Measurements from ENCODE around the gene UQCRHL. TPM values are rescaled to one million over a fixed set of nuclear protein-coding genes. Genes with fewer than 3 reads are reported as not detected.
A peak's percentile ranks its signal among the peaks of the same experiment; 100 is the strongest.
"Not testable (repeated sequence)": the region's sequence is repeated elsewhere in the genome, so short reads cannot be mapped to it uniquely, and the experiment has no call there.

UQCRHL gene
- total RNA-seq, 1 donor from 2014 or later: 4.7 TPM

DNA sequence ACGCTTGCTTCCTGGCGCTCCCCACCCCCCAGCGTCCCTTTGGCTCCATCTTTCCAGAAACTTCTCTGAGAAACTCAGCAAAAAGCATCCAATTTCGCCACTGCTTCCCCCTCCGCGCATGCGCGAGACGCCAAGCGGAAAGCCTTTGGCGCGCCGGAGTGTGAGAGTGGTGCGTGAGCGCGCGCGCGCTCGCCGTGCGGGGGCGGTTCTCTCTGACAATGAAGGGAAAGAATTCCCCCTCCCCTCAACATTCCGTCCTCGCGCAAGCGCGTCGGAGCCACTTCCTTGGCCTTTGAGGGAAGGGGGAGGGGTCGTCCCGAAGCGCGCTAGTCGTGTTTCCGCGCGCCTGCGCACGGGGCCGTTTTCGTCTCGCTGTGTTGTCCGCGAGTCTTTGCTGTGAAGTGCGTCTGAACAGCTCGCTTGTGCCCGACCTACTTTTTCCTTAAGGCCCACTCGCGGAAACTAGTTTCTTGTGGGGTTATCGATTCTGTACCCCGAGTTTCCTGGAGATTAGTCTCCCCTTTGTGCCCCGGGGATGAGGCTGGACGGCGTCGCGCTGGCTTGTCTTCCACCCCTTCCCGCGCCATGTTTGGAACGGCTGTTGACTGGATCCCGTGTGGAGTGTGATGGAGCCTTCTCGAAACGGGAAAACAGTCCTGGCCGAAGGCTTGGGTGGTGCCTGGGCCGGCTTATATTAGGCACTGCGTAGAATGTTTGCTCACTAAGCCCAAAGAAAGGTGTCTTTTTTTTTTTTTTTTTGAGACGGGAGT lies 28.5 kb upstream of the UQCRHL start:
- H3K4me1 ChIP-seq (ENCODE audit: control insufficient read depth in 3 of 3, insufficient read depth in 3 of 3, low read length in 3 of 3): peaks cover 3 to 16% (median 6%) of the 10 kb centered on the region in 3 donors
- H3K36me3 ChIP-seq (ENCODE audit: control insufficient read depth in 3 of 3, insufficient read depth in 3 of 3, low read length in 3 of 3): peaks cover 0 to 2% (median 0%) of the 10 kb centered on the region in 3 donors
- peak overlapping the region; percentile 100 for H3K27ac ChIP-seq (ENCODE audit: low read depth, low read length)
- H3K9me3 ChIP-seq (ENCODE audit: control insufficient read depth in 3 of 3, low read length in 3 of 3): no peaks in the 10 kb centered on the region
- no peaks in the 10 kb centered on the region for H3K27me3 ChIP-seq (ENCODE audit: control insufficient read depth in 3 of 3, insufficient read depth in 3 of 3, low read length in 3 of 3)
- peak overlapping the region; percentile 99 to 100 (median 99) for H3K9ac ChIP-seq (ENCODE audit: low read depth in 1 of 3, low read length in 3 of 3)
- peak overlapping the region; percentile 77 to 95 (median 93) for H3K4me3 ChIP-seq (ENCODE audit: low read length in 3 of 3)

- H3K4me3 ChIP-seq (ENCODE audit: low read length in 3 of 3): peak overlapping the region; percentile 77 to 95 (median 93)
- H3K4me1 ChIP-seq (ENCODE audit: control insufficient read depth in 3 of 3, insufficient read depth in 3 of 3, low read length in 3 of 3): peaks cover 3 to 16% (median 6%) of the 10 kb centered on the region in 3 donors
- peaks cover 0 to 2% (median 0%) of the 10 kb centered on the region in 3 donors for H3K36me3 ChIP-seq (ENCODE audit: control insufficient read depth in 3 of 3, insufficient read depth in 3 of 3, low read length in 3 of 3)
- no peaks in the 10 kb centered on the region for H3K9me3 ChIP-seq (ENCODE audit: control insufficient read depth in 3 of 3, low read length in 3 of 3)
- peak overlapping the region; percentile 99 to 100 (median 99) for H3K9ac ChIP-seq (ENCODE audit: low read depth in 1 of 3, low read length in 3 of 3)
- no peaks in the 10 kb centered on the region for H3K27me3 ChIP-seq (ENCODE audit: control insufficient read depth in 3 of 3, insufficient read depth in 3 of 3, low read length in 3 of 3)
- peak overlapping the region; percentile 100 for H3K27ac ChIP-seq (ENCODE audit: low read depth, low read length)
Observed at GRCh38 chr1:15835205-15835740, 27.8 kb upstream of the UQCRHL start.

- peaks cover 3 to 16% (median 6%) of the 10 kb centered on the region in 3 donors for H3K4me1 ChIP-seq (ENCODE audit: control insufficient read depth in 3 of 3, insufficient read depth in 3 of 3, low read length in 3 of 3)
- H3K9ac ChIP-seq (ENCODE audit: low read depth in 1 of 3, low read length in 3 of 3): peak overlapping the region; percentile 99 to 100 (median 99)
- no peaks in the 10 kb centered on the region for H3K27me3 ChIP-seq (ENCODE audit: control insufficient read depth in 3 of 3, insufficient read depth in 3 of 3, low read length in 3 of 3)
- H3K9me3 ChIP-seq (ENCODE audit: control insufficient read depth in 3 of 3, low read length in 3 of 3): no peaks in the 10 kb centered on the region
- peaks cover 0 to 2% (median 0%) of the 10 kb centered on the region in 3 donors for H3K36me3 ChIP-seq (ENCODE audit: control insufficient read depth in 3 of 3, insufficient read depth in 3 of 3, low read length in 3 of 3)
- H3K4me3 ChIP-seq (ENCODE audit: low read length in 3 of 3): peak overlapping the region; percentile 77 to 95 (median 93)
- peak overlapping the region; percentile 100 for H3K27ac ChIP-seq (ENCODE audit: low read depth, low read length)
Observed at GRCh38 chr1:15834406-15835204, 27.2 kb upstream of the UQCRHL start.

DNA sequence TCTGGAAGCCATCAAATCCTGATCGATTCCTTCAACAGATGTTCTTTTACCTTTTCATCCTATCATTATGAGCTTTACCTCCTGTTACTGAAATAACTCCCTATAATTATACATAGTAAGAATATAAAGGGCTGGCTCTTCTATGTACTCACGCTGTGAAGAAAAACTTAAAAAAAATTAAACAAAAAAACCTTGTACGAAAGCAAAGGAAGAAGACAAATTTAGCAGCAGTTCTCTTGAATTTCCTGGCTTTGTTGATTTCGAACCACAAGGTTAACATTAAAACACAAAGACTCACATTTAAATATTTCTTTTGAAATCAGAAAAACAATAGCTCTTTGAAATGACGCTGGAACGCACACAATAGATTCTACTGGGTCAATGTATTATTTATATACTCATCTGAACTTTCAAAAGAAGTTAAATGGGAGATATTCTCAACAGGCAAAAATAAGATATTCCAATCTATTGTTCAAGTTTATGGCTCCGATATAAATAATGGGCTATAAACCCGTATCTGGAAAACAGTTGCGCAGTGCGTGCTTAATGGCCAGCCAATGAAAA lies 26.5 kb upstream of the UQCRHL start:
- no peaks in the 10 kb centered on the region for H3K27me3 ChIP-seq (ENCODE audit: control insufficient read depth in 3 of 3, insufficient read depth in 3 of 3, low read length in 3 of 3)
- H3K9ac ChIP-seq (ENCODE audit: low read depth in 1 of 3, low read length in 3 of 3): peak overlapping the region; percentile 98 to 100 (median 99)
- peak overlapping the region; percentile 77 to 95 (median 93) for H3K4me3 ChIP-seq (ENCODE audit: low read length in 3 of 3)
- H3K36me3 ChIP-seq (ENCODE audit: control insufficient read depth in 3 of 3, insufficient read depth in 3 of 3, low read length in 3 of 3): peaks cover 0 to 2% (median 0%) of the 10 kb centered on the region in 3 donors
- no peaks in the 10 kb centered on the region for H3K9me3 ChIP-seq (ENCODE audit: control insufficient read depth in 3 of 3, low read length in 3 of 3)
- peaks cover 3 to 16% (median 6%) of the 10 kb centered on the region in 3 donors for H3K4me1 ChIP-seq (ENCODE audit: control insufficient read depth in 3 of 3, insufficient read depth in 3 of 3, low read length in 3 of 3)
- peak overlapping the region; percentile 100 for H3K27ac ChIP-seq (ENCODE audit: low read depth, low read length)

DNA sequence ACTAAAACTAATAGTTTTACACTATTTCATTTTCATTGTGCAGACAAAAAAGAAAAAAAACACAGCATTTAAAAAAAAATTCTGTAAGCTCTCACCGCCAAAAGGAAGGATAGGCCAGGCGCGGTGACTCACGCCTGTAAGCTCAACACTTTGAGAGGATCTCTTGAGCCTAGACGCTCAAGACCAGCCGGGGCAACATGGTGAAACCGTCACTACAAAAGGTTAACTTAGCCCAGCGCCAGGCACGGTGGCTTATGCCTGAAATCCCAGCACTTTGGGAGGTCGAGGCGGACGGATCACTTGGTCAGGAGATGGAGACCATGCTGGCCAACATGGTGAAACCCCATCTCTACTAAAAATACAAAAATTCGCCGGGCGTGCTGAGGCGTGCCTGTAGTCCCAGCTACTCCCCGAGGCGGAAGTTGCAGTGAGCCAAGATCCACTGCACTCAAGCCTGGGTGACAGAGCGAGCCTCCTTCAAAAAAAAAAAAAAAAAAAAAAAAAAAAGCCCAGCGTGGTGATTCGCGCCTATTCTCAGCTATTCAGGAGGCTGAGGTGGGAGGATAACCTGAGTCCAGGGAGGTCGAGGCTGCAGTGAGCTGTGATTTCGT lies 25.7 kb upstream of the UQCRHL start:
- peak overlapping the region; percentile 100 for H3K27ac ChIP-seq (ENCODE audit: low read depth, low read length)
- peaks cover 0 to 2% (median 0%) of the 10 kb centered on the region in 3 donors for H3K36me3 ChIP-seq (ENCODE audit: control insufficient read depth in 3 of 3, insufficient read depth in 3 of 3, low read length in 3 of 3)
- H3K9ac ChIP-seq (ENCODE audit: low read depth in 1 of 3, low read length in 3 of 3): peak overlapping the region; percentile 98 to 100 (median 99)
- peaks cover 3 to 16% (median 6%) of the 10 kb centered on the region in 3 donors for H3K4me1 ChIP-seq (ENCODE audit: control insufficient read depth in 3 of 3, insufficient read depth in 3 of 3, low read length in 3 of 3)
- no peaks in the 10 kb centered on the region for H3K27me3 ChIP-seq (ENCODE audit: control insufficient read depth in 3 of 3, insufficient read depth in 3 of 3, low read length in 3 of 3)
- peak overlapping the region; percentile 77 to 95 (median 93) for H3K4me3 ChIP-seq (ENCODE audit: low read length in 3 of 3)
- H3K9me3 ChIP-seq (ENCODE audit: control insufficient read depth in 3 of 3, low read length in 3 of 3): no peaks in the 10 kb centered on the region

GRCh38 chr1:15830258-15830657 lies 22.8 kb upstream of the UQCRHL start:
- Histone ChIP-seq H3K4me1 (ENCODE audit: control insufficient read depth in 3 of 3, insufficient read depth in 3 of 3, low read length in 3 of 3) (peaks cover 3 to 13% (median 7%) of the 10 kb centered on the region in 3 donors), H3K9ac (ENCODE audit: low read depth in 1 of 3, low read length in 3 of 3) (no peak overlapping the region), H3K27me3 (ENCODE audit: control insufficient read depth in 3 of 3, insufficient read depth in 3 of 3, low read length in 3 of 3) (no peaks in the 10 kb centered on the region), H3K4me3 (ENCODE audit: low read length in 3 of 3) (no peak overlapping the region), H3K36me3 (ENCODE audit: control insufficient read depth in 3 of 3, insufficient read depth in 3 of 3, low read length in 3 of 3) (peaks cover 0 to 2% (median 0%) of the 10 kb centered on the region in 3 donors), H3K27ac (ENCODE audit: low read depth, low read length) (peak overlapping the region; percentile 36), H3K9me3 (ENCODE audit: control insufficient read depth in 3 of 3, low read length in 3 of 3) (no peaks in the 10 kb centered on the region)

- not testable (repeated sequence) for H3K27me3 ChIP-seq (ENCODE audit: control insufficient read depth in 3 of 3, insufficient read depth in 3 of 3, low read length in 3 of 3); H3K36me3 ChIP-seq (ENCODE audit: control insufficient read depth in 3 of 3, insufficient read depth in 3 of 3, low read length in 3 of 3)
Observed at GRCh38 chr1:15828931-15829330, 21.5 kb upstream of the UQCRHL start.

GRCh38 chr1:15827567-15827966 lies 20.1 kb upstream of the UQCRHL start:
- H3K4me3 ChIP-seq (ENCODE audit: low read length in 3 of 3); H3K36me3 ChIP-seq (ENCODE audit: control insufficient read depth in 3 of 3, insufficient read depth in 3 of 3, low read length in 3 of 3); H3K27me3 ChIP-seq (ENCODE audit: control insufficient read depth in 3 of 3, insufficient read depth in 3 of 3, low read length in 3 of 3); H3K9ac ChIP-seq (ENCODE audit: low read depth in 1 of 3, low read length in 3 of 3); H3K27ac ChIP-seq (ENCODE audit: low read depth, low read length); H3K4me1 ChIP-seq (ENCODE audit: control insufficient read depth in 3 of 3, insufficient read depth in 3 of 3, low read length in 3 of 3); H3K9me3 ChIP-seq (ENCODE audit: control insufficient read depth in 3 of 3, low read length in 3 of 3): not testable (repeated sequence)

More at GRCh38 chr1:15828931-15829330, 21.5 kb upstream of the UQCRHL start:
- H3K27ac ChIP-seq (ENCODE audit: low read depth, low read length); H3K9ac ChIP-seq (ENCODE audit: low read depth in 1 of 3, low read length in 3 of 3); H3K4me1 ChIP-seq (ENCODE audit: control insufficient read depth in 3 of 3, insufficient read depth in 3 of 3, low read length in 3 of 3); H3K4me3 ChIP-seq (ENCODE audit: low read length in 3 of 3); H3K9me3 ChIP-seq (ENCODE audit: control insufficient read depth in 3 of 3, low read length in 3 of 3): not testable (repeated sequence)

GRCh38 chr1:15826810-15827507 lies 19.5 kb upstream of the UQCRHL start:
- H3K36me3 ChIP-seq (ENCODE audit: control insufficient read depth in 3 of 3, insufficient read depth in 3 of 3, low read length in 3 of 3): peaks cover 0 to 2% (median 0%) of the 10 kb centered on the region in 3 donors
- no peak overlapping the region for H3K4me3 ChIP-seq (ENCODE audit: low read length in 3 of 3)
- no peak overlapping the region for H3K27ac ChIP-seq (ENCODE audit: low read depth, low read length)
- H3K4me1 ChIP-seq (ENCODE audit: control insufficient read depth in 3 of 3, insufficient read depth in 3 of 3, low read length in 3 of 3): peaks cover 0 to 3% (median 3%) of the 10 kb centered on the region in 3 donors
- H3K27me3 ChIP-seq (ENCODE audit: control insufficient read depth in 3 of 3, insufficient read depth in 3 of 3, low read length in 3 of 3): no peaks in the 10 kb centered on the region
- no peaks in the 10 kb centered on the region for H3K9me3 ChIP-seq (ENCODE audit: control insufficient read depth in 3 of 3, low read length in 3 of 3)
- H3K9ac ChIP-seq (ENCODE audit: low read depth in 1 of 3, low read length in 3 of 3): no peak overlapping the region

Data from skeletal muscle tissue (tissue), 4 donors.